A549 (cell line): Measurements from ENCODE around the gene RNF10. TPM values are rescaled to one million over a fixed set of nuclear protein-coding genes. Genes with fewer than 3 reads are reported as not detected.

Experiments
- ATAC-seq, 2 experiments: fragments of 200-7000 bp in 1 of 2; fragments of >200 bp in 1 of 2; cut with Nextera tagmentation in 1 of 2; cut with Tn5 transposase in 1 of 2; 3 replicates each; pipeline versions ENCODE4 v1.8.0 to v1.9.1; 2018 to 2020; ENCODE audit warnings: mild to moderate bottlenecking in 1 of 2, moderate library complexity in 1 of 2
- CTCF ChIA-PET: fragments of 300-600 bp; sonication (Branson Sonifier 250); formaldehyde crosslinking; extraction: SDS; loops from one replicate; lab custom pipeline; 2021; ENCODE audit warnings: antibody characterized with exemption, inconsistent platforms; lab: Yijun Ruan, JAX
- POLR2A ChIA-PET: fragments of 350-600 bp; formaldehyde crosslinking; extraction: SDS; loops from one replicate; lab custom pipeline; 2021; ENCODE audit warnings: antibody characterized with exemption, inconsistent platforms; lab: Yijun Ruan, JAX
- DNase-seq, 2 experiments: peaks; one replicate each; pipeline versions ENCODE4 v3.0.0 to v3.0.0-alpha.2; 2011 to 2016; ENCODE audit warnings: low read depth in 1 of 2, low spot score in 1 of 2
- FAIRE-seq: peaks from 2 replicates; lab custom pipeline; 2011; peaks lifted over from hg19 to GRCh38; lab: Jason Lieb, UNC
- H3K27ac ChIP-seq, 2 experiments: fragments of >200 bp; sonication (Bioruptor Twin); formaldehyde crosslinking; 3 replicates each; pipeline ENCODE4 v1.5.1; 2016 to 2017
- H3K4me1 ChIP-seq: fragments of >200 bp; sonication (Bioruptor Twin); formaldehyde crosslinking; 3 replicates; pipeline ENCODE4 v1.6.1; 2016
- H3K4me2 ChIP-seq: fragments of >200 bp; sonication (Bioruptor Twin); formaldehyde crosslinking; 3 replicates; pipeline ENCODE4 v1.6.1; 2016
- H3K4me3 ChIP-seq: fragments of >200 bp; sonication (Bioruptor Twin); formaldehyde crosslinking; 3 replicates; pipeline ENCODE4 v1.5.1; 2016
- H3K9me3 ChIP-seq: fragments of >200 bp; sonication (Bioruptor Twin); formaldehyde crosslinking; 3 replicates; pipeline ENCODE4 v1.6.1; 2016
- CHD2 ChIP-seq: fragments of 150-350 bp; IDR thresholded peaks from 2 replicates; pipeline ENCODE4 v1.6.1; 2014; ENCODE audit warnings: low read length; ENCODE audit not compliant: partially characterized antibody
- FOSB ChIP-seq: fragments of 250-450 bp; sonication (Bioruptor Pico); IDR thresholded peaks from 2 replicates; pipeline ENCODE4 v1.5.0; 2020; ENCODE audit warnings: mild to moderate bottlenecking, moderate library complexity
- HOXB13 ChIP-seq: fragments of 250-450 bp; sonication (Bioruptor Pico); IDR thresholded peaks from 2 replicates; pipeline ENCODE4 v1.5.0; 2020; ENCODE audit warnings: low read depth, mild to moderate bottlenecking, moderate library complexity
- KDM1A ChIP-seq: fragments of 200-600 bp; sonication (generic); IDR thresholded peaks from 2 replicates; pipeline ENCODE4 v1.6.1; 2016; ENCODE audit warnings: low read depth, mild to moderate bottlenecking
- MAZ ChIP-seq: fragments of 150-350 bp; IDR thresholded peaks from 2 replicates; pipeline ENCODE4 v1.6.1; 2014; ENCODE audit warnings: antibody characterized with exemption, low read depth, low read length, borderline replicate concordance
- NPAS2 ChIP-seq: fragments of 250-450 bp; sonication (Bioruptor Pico); IDR thresholded peaks from 2 replicates; pipeline ENCODE4 v1.8.0; 2022; ENCODE audit warnings: mild to moderate bottlenecking, moderate library complexity, borderline replicate concordance
- PHF8 ChIP-seq: fragments of 200-600 bp; sonication (generic); IDR thresholded peaks from 2 replicates; pipeline ENCODE4 v1.6.1; 2016; ENCODE audit warnings: low read depth, mild to moderate bottlenecking, antibody characterized with exemption, moderate library complexity, borderline replicate concordance
- POLR2A ChIP-seq: IDR thresholded peaks from 2 replicates; pipeline ENCODE4 v1.6.1; 2012; ENCODE audit warnings: mild to moderate bottlenecking, low read length
- RCOR1 ChIP-seq: fragments of 150-350 bp; IDR thresholded peaks from 2 replicates; pipeline ENCODE4 v1.6.1; 2014; ENCODE audit warnings: antibody characterized with exemption, low read length, low read depth
- RFX5 ChIP-seq: fragments of 450-650 bp; IDR thresholded peaks from 2 replicates; pipeline ENCODE4 v1.7.1; 2014; ENCODE audit warnings: antibody characterized with exemption, mild to moderate bottlenecking, moderate library complexity
- SMC3 ChIP-seq: fragments of >200 bp; sonication (Bioruptor Twin); formaldehyde crosslinking; IDR thresholded peaks from 3 replicates; pipeline ENCODE4 v1.6.1; 2018; ENCODE audit warnings: inconsistent platforms
- SREBF2 ChIP-seq: fragments of 450-650 bp; IDR thresholded peaks from 2 replicates; pipeline ENCODE4 v1.6.1; 2014; ENCODE audit warnings: mild to moderate bottlenecking, moderate library complexity
- ZC3H11A ChIP-seq: fragments of 450-650 bp; IDR thresholded peaks from 2 replicates; pipeline ENCODE4 v1.6.1; 2014; ENCODE audit warnings: antibody characterized with exemption, mild to moderate bottlenecking
- ZFP36 ChIP-seq: fragments of 450-650 bp; IDR thresholded peaks from 2 replicates; pipeline ENCODE4 v1.6.1; 2014; ENCODE audit warnings: borderline replicate concordance; ENCODE audit not compliant: partially characterized antibody
- ZNF302 ChIP-seq: fragments of 250-450 bp; sonication (Bioruptor Pico); IDR thresholded peaks from 2 replicates; pipeline ENCODE4 v1.9.0; 2021; ENCODE audit warnings: inconsistent platforms, mild to moderate bottlenecking, moderate library complexity
- ZSCAN20 ChIP-seq: fragments of 250-450 bp; sonication (Bioruptor Pico); IDR thresholded peaks from 2 replicates; pipeline ENCODE4 v1.8.0; 2022; ENCODE audit warnings: mild to moderate bottlenecking, moderate library complexity
- WGBS: methylation state at CpG from one replicate; pipeline ENCODE4 v1.1.6; 2017; ENCODE audit errors: missing lambda C conversion rate; 5-methylcytosine and 5-hydroxymethylcytosine counted together
- polyA plus RNA-seq, 4 experiments: library from polyadenylated mRNA; depleted of rRNA in 3 of 4; stranded (reverse); fragments of >200 nt; fragmentation: RNase III in 1 of 4; extraction: RNeasy Plus Mini Kit Qiagen cat#74134 plus additional on column Dnase treatment in 1 of 4; gene quantifications; 2 replicates in 3 of 4; 3 replicates in 1 of 4; pipeline ENCODE4 v1.2.3, GENCODE V29; 2011 to 2017
- TF ChIP-seq, protein P1 (sequence below): IDR thresholded peaks from 2 replicates; pipeline ENCODE4 v1.6.1; 2012
- TF ChIP-seq, protein P2 (sequence below): fragments of 200-600 bp; sonication (generic); IDR thresholded peaks from 2 replicates; pipeline ENCODE4 v1.6.1; 2016; ENCODE audit warnings: antibody characterized with exemption, mild to moderate bottlenecking, moderate library complexity
- TF ChIP-seq, protein P3 (sequence below): fragments of 450-650 bp; IDR thresholded peaks from 2 replicates; pipeline ENCODE4 v1.6.1; 2014; ENCODE audit warnings: antibody characterized with exemption
- TF ChIP-seq, protein P4 (sequence below): fragments of >200 bp; sonication (Bioruptor Twin); formaldehyde crosslinking; IDR thresholded peaks from 3 replicates; pipeline ENCODE4 v1.6.1; 2016
- TF ChIP-seq, protein P5 (sequence below): fragments of >200 bp; sonication (Bioruptor Twin); formaldehyde crosslinking; IDR thresholded peaks from 2 replicates; pipeline ENCODE4 v1.6.1; 2016
- TF ChIP-seq, protein P6 (sequence below): fragments of >200 bp; sonication (Bioruptor Twin); formaldehyde crosslinking; IDR thresholded peaks from 3 replicates; pipeline ENCODE4 v1.5.1; 2016

The RNF10 gene
- polyA plus RNA-seq, 2 of the 4 experiments (the other 2 are of a cell fraction), result 87.0 to 118 TPM

DNA sequence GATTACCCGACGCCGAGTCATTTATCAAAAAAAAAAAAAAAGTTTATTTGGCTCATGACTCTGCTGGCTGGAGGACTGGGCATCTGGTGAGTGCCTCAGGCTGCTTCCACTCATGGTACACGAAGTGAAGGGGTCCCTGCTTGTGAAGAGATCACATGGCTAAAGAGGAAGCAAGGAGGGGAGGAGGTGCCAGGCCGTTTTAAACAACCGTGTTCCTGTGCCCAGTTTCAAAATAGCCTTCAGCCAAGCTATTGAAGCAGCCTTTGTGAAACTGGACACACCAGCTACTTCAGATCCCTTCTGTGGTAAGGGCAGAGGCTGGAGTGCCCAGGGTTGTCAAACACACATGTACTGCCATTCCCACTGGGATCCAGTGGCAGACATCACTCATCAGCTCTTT lies 39.4 kb downstream of the RNF10 start:
- Histone ChIP-seq H3K9me3 (no peaks in the 10 kb centered on the region), H3K4me3 (no peak overlapping the region), H3K4me1 (no peaks in the 10 kb centered on the region), H3K27ac (no peak overlapping the region), H3K4me2 (no peak overlapping the region)
- FAIRE-seq (no peak), DNase-seq (no peak)
- 88% methylated on average over 6 of the region's 6 CpGs for WGBS
- CTCF ChIA-PET, result interaction anchor here (0.6 to 2.6 kb wide), 3 partner anchors 10 to 247 kb away, joined by 3 to 17 read pairs (median 4); no protein-coding TSS in a partner anchor
- POLR2A ChIA-PET, result no interaction called here
- no peak for TF ChIP-seq MAZ
- TF ChIP-seq, protein P1, sequence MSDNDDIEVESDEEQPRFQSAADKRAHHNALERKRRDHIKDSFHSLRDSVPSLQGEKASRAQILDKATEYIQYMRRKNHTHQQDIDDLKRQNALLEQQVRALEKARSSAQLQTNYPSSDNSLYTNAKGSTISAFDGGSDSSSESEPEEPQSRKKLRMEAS, result no peak
- TF ChIP-seq ZFP36, result no peak
- TF ChIP-seq, protein P2, sequence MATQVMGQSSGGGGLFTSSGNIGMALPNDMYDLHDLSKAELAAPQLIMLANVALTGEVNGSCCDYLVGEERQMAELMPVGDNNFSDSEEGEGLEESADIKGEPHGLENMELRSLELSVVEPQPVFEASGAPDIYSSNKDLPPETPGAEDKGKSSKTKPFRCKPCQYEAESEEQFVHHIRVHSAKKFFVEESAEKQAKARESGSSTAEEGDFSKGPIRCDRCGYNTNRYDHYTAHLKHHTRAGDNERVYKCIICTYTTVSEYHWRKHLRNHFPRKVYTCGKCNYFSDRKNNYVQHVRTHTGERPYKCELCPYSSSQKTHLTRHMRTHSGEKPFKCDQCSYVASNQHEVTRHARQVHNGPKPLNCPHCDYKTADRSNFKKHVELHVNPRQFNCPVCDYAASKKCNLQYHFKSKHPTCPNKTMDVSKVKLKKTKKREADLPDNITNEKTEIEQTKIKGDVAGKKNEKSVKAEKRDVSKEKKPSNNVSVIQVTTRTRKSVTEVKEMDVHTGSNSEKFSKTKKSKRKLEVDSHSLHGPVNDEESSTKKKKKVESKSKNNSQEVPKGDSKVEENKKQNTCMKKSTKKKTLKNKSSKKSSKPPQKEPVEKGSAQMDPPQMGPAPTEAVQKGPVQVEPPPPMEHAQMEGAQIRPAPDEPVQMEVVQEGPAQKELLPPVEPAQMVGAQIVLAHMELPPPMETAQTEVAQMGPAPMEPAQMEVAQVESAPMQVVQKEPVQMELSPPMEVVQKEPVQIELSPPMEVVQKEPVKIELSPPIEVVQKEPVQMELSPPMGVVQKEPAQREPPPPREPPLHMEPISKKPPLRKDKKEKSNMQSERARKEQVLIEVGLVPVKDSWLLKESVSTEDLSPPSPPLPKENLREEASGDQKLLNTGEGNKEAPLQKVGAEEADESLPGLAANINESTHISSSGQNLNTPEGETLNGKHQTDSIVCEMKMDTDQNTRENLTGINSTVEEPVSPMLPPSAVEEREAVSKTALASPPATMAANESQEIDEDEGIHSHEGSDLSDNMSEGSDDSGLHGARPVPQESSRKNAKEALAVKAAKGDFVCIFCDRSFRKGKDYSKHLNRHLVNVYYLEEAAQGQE, result no peak
- TF ChIP-seq ZSCAN20 (CRISPR knock-in tag), result no peak
- TF ChIP-seq, all 56 proteins: peak for 0
- ATAC-seq, result no peak

DNA sequence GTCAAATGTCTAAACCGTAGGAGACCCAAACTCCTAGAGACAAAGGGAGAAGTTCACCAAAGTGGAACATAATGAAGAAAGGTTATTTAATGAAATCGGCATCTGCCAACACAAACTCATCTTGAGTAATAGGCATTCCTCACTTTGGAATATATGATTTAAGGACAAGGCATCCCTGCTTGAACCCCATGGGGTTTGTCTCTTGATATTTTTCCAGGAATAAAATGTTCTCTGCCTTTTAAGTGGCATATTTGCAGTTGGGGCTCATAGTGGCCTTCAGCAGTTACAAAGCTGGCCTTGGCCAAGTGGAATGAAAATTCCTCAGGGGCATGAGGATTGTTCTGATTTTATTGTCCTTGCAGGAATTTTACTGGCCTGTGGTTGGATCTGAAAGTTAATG lies 40.0 kb downstream of the RNF10 start:
- CTCF ChIA-PET, result interaction anchor here (0.6 to 2.6 kb wide), 3 partner anchors 9 to 398 kb away, joined by 3 to 17 read pairs (median 4); no protein-coding TSS in a partner anchor
- Histone ChIP-seq H3K4me2 (no peak overlapping the region), H3K27ac (no peak overlapping the region), H3K4me1 (no peaks in the 10 kb centered on the region), H3K4me3 (no peak overlapping the region), H3K9me3 (no peaks in the 10 kb centered on the region)
- DNase-seq (no peak), ATAC-seq (no peak), FAIRE-seq (no peak)
- WGBS, result 91% methylated on average over 2 of the region's 2 CpGs
- POLR2A ChIA-PET, result no interaction called here
- TF ChIP-seq FOSB (CRISPR knock-in tag) (no peak), RCOR1 (no peak), NPAS2 (CRISPR knock-in tag) (no peak), SMC3 (no peak), CHD2 (no peak), ZFP36 (no peak), RFX5 (no peak), ZSCAN20 (CRISPR knock-in tag) (no peak), POLR2A (no peak), ZC3H11A (no peak), KDM1A (no peak)
- TF ChIP-seq, protein P1, result no peak
- TF ChIP-seq, protein P3, sequence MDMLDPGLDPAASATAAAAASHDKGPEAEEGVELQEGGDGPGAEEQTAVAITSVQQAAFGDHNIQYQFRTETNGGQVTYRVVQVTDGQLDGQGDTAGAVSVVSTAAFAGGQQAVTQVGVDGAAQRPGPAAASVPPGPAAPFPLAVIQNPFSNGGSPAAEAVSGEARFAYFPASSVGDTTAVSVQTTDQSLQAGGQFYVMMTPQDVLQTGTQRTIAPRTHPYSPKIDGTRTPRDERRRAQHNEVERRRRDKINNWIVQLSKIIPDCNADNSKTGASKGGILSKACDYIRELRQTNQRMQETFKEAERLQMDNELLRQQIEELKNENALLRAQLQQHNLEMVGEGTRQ, result no peak
- TF ChIP-seq, protein P4, sequence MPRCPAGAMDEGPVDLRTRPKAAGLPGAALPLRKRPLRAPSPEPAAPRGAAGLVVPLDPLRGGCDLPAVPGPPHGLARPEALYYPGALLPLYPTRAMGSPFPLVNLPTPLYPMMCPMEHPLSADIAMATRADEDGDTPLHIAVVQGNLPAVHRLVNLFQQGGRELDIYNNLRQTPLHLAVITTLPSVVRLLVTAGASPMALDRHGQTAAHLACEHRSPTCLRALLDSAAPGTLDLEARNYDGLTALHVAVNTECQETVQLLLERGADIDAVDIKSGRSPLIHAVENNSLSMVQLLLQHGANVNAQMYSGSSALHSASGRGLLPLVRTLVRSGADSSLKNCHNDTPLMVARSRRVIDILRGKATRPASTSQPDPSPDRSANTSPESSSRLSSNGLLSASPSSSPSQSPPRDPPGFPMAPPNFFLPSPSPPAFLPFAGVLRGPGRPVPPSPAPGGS, result no peak
- TF ChIP-seq, all 56 proteins: peak for 0

DNA sequence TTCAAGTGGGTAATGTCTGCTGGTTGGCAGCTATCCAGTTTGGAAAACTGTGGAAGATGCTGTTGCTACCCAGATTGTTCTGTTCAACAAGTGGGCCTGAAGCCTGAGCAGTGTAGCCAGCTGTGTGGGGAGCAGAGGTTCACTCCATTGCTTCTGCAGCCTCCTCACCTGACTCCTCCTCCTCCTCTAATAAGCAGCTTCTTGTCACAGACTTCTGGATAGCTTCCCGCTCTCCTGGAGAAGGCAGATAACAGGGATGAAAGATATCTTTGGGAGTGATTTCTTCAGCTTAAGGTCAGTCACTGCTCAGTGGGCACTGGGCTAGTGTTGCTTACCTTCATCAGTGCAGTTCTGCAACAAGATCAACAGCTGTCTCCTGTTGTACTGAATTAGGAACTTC lies 45.0 kb downstream of the RNF10 start:
- H3K4me1 ChIP-seq, result peaks cover 6% of the 10 kb centered on the region; the same call in 2 of the 3 replicates
- no peak for ATAC-seq
- no peak overlapping the region for H3K4me3 ChIP-seq
- H3K4me2 ChIP-seq, result no peak overlapping the region
- WGBS, result 100% methylated on average over 1 of the region's 1 CpG
- ChIA-PET POLR2A (no interaction called here), CTCF (interaction anchor here (0.8 to 11.2 kb wide), 5 partner anchors 9 to 531 kb away, joined by 3 to 155 read pairs (median 4); no protein-coding TSS in a partner anchor)
- no peak for DNase-seq
- H3K9me3 ChIP-seq, result no peaks in the 10 kb centered on the region
- no peak for FAIRE-seq
- H3K27ac ChIP-seq, result no peak overlapping the region
- no peak for TF ChIP-seq ZNF302 (CRISPR knock-in tag)
- no peak for TF ChIP-seq ZC3H11A
- TF ChIP-seq PHF8, result no peak
- TF ChIP-seq SREBF2, result no peak
- TF ChIP-seq, protein P4, result no peak
- TF ChIP-seq POLR2A, result no peak
- TF ChIP-seq, protein P5, sequence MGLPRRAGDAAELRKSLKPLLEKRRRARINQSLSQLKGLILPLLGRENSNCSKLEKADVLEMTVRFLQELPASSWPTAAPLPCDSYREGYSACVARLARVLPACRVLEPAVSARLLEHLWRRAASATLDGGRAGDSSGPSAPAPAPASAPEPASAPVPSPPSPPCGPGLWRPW, result no peak
- TF ChIP-seq HOXB13 (CRISPR knock-in tag), result no peak
- TF ChIP-seq, protein P6, sequence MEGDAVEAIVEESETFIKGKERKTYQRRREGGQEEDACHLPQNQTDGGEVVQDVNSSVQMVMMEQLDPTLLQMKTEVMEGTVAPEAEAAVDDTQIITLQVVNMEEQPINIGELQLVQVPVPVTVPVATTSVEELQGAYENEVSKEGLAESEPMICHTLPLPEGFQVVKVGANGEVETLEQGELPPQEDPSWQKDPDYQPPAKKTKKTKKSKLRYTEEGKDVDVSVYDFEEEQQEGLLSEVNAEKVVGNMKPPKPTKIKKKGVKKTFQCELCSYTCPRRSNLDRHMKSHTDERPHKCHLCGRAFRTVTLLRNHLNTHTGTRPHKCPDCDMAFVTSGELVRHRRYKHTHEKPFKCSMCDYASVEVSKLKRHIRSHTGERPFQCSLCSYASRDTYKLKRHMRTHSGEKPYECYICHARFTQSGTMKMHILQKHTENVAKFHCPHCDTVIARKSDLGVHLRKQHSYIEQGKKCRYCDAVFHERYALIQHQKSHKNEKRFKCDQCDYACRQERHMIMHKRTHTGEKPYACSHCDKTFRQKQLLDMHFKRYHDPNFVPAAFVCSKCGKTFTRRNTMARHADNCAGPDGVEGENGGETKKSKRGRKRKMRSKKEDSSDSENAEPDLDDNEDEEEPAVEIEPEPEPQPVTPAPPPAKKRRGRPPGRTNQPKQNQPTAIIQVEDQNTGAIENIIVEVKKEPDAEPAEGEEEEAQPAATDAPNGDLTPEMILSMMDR, result no peak
- TF ChIP-seq, all 56 proteins: peak for 0
